CD4-positive, alpha-beta T cell treated with Interferon gamma for 1 hour (primary cell): Measurements from ENCODE around the gene MATCAP1.

ENCODE experiments used
- DNase-seq: peaks from one replicate; pipeline ENCODE4 v3.0.0-alpha.2; 2020

Gene MATCAP1

DNA sequence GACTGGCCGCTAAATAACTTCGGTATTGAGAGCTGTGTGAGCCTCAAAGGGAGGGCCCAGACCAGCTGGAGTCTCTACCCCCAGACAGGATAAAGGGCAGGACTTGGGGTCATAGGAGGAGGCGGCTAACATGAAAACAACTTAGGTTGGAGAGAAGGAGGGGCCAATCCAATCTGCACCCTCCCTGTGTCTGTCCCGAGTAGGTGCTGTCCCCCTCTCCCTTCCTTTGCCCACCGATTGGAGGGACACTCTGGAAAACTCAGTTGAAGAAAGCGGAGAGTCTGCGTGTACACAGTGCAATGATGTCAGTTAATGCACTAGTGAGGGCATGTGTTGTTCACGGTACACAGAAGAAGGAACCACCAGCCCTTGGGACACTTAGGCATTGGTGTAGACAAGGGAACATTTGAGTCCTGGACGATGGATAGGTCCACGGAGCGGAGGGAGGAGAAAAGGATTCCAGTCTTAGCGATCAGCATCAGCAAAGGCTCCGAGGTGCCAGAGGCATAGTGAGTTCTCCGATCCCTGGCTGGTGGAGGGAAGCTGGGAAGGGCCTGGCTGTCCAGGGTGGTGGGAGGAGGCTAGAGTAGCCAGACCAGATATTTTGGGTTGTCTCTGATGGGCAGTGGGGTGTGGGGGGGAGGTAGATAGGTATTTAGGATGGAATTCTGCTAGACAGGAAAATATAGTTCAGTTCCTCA lies 12.7 kb downstream of the MATCAP1 start:
- DNase-seq = no peak

GRCh38 chr16:67170168-67170948 lies 13.4 kb downstream of the MATCAP1 start, which contains the start of gene NOL3:
Gene NOL3, plus strand, starts transcription at chr16:67170538.
- peak; percentile 41 for DNase-seq

DNA sequence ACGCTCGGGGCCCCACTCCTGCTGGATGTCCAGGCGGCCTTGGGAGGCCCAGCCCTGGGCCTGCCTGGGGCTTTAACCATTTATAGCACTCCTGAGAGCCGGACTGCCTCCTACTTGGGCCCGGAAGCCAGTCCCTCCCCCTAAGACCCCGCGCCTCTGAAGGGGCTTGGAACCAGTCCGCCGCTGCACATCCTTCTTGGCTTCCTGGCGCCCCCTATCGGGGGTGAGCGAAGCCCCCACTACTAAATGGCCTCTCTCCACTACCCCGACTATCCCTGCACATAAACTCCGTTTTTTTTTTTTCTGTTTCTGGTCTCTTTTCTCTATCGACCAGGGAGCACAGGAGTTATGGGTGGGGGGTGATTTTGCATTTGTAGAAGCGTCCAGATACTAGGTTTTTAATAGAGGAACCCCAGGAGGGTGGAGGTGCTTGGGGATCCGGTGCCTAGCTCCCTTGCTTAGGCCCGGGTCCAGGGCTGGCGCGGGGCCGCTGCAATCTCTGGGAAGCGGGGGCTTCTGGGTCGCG lies 14.1 kb downstream of the MATCAP1 start:
- DNase-seq = peak; percentile 32

GRCh38 chr16:67169011-67169451 lies 14.7 kb downstream of the MATCAP1 start:
- no peak for DNase-seq

DNA sequence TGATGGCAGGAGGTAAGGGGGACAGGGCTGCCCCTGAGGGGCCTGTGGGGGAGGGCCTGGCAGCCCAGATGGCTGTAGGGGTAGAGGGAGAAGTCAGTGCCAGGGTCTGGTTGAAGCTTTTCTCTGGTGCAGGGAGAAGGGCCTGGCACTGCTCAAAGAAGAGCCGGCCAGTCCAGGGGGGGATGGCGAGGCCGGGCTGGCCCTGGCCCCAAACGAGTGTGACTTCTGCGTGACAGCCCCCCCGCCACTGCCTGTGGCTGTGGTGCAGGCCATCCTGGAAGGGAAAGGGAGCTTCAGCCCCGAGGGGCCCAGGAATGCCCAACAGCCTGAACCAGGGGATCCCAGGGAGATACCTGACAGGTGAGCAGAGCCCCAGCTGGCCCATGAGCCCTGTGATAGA lies 16.2 kb downstream of the MATCAP1 start:
- DNase-seq = no peak

- DNase-seq = no peak
Measured at GRCh38 chr16:67166598-67167168, 17.1 kb downstream of the MATCAP1 start.

DNA sequence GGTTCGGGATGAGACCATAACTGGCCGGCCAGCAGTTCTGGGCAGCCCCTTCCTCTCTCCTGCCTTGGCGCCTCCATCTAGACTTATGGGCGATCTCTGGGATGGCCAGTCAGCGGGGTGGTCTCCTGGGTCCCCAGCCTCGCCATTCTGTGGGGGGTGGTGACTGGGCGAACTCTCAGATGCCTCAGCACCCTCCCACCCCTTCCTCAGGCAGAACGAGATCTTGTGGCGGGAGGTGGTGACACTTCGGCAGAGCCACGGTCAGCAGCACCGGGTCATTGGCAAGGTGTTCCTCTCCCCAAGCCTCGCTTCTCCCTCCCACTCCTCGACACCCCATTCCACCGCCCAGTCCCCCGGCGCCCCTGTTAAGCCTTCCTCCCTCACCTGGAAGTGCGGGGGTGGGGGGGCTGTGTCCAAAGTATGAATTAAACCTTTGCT lies 17.6 kb downstream of the MATCAP1 start:
- DNase-seq = no peak

- DNase-seq = no peak
Measured at GRCh38 chr16:67165121-67166078, 18.4 kb downstream of the MATCAP1 start.

DNA sequence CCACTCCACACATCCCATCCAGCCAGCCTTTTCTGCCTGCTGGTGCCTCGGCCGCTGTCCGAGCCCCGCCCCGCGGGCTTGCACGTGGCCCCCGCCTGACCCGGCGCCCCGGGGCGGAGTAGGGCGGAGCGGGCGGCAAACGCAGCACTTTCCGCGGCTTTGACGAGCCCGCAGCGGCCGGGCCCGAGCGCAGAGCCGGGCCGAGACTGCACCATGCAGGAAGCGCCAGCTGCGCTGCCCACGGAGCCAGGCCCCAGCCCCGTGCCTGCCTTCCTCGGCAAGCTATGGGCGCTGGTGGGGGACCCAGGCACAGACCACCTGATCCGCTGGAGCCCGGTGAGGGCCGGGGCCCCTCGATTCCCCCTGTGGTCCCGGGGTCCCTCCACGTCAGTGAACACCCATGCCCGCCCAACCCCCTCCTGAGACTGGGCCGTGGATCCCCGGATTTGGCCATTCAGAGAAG lies 19.1 kb downstream of the MATCAP1 start, which contains the start of gene HSF4:
Gene HSF4 (plus strand): TSS at position 147 of the 463 bp plus-strand sequence. CDS start 67 bp downstream, at position 214.
- DNase-seq = no peak

- no peak for DNase-seq
Measured at GRCh38 chr16:67163999-67164558, 19.7 kb downstream of the MATCAP1 start.

GRCh38 chr16:67163164-67163998 lies 20.4 kb downstream of the MATCAP1 start:
- no peak for DNase-seq

GRCh38 chr16:67162506-67163163 lies 21.1 kb downstream of the MATCAP1 start:
- DNase-seq = no peak

GRCh38 chr16:67161595-67162058 lies 22.1 kb downstream of the MATCAP1 start:
- no peak for DNase-seq

DNA sequence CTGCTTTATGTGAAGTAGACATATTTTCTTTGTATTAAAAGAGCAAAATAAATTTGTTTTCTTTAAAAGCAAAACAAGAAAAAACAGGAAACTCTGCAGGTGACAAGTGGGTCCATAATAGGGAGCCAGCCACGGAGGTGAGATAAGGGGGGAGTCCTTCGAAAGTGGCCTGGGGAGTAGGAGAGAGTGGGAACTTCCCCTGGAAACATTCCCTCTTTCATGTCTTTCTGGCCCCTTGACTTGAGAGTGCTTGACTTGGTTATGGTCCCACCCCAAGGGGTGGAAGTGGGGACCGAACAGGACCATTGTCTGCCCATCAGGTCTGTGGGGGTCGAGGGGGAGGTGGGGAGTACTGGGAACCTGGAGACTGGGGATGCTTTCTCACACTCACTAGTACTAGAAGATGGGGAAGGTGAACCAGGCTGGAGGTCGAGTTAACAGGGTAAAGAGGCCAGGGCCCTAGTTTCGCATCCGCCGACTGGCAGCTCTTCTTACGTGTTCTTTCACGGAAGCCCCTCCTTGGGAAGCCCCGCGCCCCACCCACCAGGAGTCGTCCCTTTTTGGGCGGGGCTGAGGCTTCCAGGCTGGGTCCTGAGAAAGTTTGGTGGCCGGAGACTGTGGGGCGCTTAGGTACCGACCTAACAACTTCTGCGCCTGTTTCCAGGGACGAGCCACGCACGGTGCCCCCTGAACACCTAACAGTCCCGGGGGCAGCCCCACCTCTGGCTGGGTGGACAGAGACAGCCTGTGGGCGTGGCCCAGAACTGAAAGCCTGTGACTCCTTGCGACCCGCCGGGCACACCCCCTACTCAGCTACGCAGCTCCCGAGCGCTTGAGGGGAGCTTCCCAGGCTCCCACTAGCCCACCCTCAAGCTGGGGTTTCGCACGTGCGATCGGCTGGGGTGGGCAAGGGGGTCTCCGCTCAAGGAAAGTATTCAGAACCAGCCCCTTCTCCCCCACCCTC lies 24.8 kb downstream of the MATCAP1 start:
- peak; percentile 85 for DNase-seq

DNA sequence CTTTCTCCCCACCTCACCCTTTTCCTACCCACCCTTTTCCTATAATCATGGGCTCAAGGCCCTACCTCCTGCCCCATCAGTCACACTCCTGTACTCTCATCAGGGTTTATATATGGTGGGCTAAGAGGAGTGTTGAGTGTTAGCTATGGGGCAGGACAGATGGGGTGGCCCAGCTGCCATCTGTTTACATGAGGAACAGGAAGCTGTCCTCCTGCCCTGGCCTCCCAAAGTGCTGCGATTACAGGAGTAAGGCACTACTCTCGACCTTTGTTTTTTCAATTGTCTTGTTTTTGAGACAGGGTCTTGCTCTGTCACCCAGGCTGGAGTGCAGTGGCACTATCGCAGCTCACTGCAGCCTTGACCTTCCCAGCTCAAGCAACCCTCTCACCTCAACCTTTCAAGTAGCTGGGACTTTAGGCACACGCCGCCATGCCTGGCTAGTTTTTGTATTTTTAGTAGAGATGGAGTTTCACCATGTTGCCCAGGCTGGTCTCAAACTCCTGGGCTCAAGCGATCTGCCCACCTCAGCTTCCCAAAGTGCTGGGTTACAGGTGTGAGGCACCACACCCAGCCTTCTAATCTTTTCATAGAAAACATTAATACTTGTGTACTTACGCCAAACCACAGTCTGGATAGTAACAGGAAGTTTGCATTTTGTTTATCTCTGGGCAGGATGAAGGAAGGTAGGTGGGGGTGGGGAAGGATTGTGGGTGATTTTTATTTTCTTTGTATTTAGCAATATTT lies 25.7 kb downstream of the MATCAP1 start:
- DNase-seq = peak; percentile 25

GRCh38 chr16:67157106-67157748 lies 26.5 kb downstream of the MATCAP1 start:
- no peak for DNase-seq

DNA sequence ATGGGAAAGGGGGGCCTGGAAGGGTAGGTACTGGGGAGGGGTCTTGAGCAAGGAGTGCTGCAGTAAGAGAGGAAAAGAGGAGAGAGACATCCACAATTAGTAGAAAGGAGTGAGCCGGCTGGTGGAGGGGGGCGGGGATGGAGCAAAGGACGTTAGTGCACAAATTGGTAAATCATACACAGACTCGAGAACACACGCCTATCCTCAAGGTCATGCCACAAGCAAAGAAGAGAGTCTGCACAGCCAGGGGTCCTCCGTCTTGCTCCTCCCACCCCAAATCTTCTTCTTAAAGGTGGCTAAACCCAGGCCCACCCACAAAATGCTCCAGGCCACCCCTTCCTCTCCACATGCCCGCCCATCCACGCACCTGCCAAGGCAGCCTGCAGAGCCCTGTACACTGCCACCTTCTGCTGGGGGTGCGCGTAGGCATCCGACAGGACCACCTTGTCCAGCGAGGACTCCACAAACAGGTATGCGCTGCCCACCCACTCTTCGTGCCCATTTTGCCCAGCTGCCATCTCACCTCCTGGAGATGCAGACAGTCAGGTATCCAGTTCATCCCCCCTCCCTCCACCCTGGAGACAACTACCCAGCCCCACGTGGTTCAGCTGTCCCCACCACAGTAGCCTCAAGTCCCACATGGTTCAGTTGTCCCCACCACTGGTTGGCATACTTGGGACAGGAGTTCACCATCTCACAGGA lies 27.5 kb downstream of the MATCAP1 start:
- no peak for DNase-seq
